Stimulated activated CD4-positive, alpha-beta T cell treated with anti-CD3 and anti-CD28 coated beads, TNF-alpha, amount 100 ng/mL, for 1 hour (primary cell): ENCODE results near the gene NBEA.

ENCODE experiments used
- DNase-seq, 3 donors: peaks; one replicate each; pipeline ENCODE4 v3.0.0-alpha.2; 2020; ENCODE audit warnings: low read depth in 3 of 3, low spot score in 1 of 3

The NBEA gene

GRCh38 chr13:35561540-35561939 is 619.5 kb downstream of the NBEA start:
- no peak for DNase-seq

DNA sequence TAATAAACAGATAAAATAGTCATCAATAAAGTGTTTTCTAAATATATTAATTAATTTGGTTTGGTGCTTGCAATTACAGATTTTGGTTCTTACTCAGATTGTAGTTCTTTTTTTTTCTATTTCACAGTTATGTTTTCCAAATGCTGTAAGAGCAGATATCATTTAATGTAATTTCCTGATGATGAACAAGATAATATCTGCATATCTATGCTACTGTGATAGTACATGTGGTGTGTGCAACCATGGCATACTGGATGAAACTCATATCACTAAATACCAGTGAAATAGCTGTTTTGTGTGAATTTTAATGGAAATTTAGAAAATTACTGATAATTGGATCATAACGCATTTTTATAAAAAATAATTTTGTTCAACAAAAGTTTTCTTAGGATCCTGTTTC is 623.2 kb downstream of the NBEA start:
- no peak for DNase-seq

DNA sequence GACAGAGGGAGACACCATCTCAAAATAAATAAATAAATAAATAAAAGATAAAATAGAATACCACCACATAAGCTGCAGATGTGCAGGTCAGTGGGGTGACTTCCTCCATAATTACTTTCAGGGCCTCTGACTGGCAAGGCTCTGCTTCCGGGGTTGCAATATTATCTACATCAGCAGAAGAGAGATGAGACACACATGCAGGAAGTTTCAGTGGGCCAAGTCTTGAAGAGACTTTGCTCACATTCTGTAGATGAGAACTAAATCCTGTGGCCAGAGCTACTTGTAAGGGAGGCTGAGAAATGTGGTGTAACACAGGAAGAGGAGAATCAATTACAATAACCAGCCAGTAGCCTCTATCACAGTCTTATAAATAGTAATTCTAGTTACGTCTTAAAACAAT is 624.3 kb downstream of the NBEA start:
- DNase-seq, result no peak

GRCh38 chr13:35567406-35567980 is 625.4 kb downstream of the NBEA start:
- DNase-seq, result no peak

DNA sequence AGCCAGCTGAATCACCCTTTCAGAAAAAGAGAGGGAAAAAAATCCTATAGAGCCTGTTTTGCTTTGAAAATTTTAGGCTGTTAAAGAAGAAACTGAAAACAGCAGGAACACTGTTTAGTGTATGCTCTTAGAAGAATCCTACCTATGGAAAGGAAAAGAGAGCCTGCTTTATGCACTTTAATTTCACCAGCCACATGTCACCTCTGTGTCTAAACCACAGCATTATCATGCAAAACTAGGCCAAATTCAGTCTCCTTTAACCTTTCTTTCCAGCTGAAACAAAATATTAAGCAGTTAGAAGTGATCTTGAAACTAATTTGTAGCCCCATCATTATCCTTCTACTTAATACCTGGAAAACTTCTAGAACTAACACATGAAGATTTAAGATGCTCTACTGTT is 631.6 kb downstream of the NBEA start:
- DNase-seq, result no peak

- no peak for DNase-seq
Measured at GRCh38 chr13:35592457-35592856, 650.4 kb downstream of the NBEA start.

GRCh38 chr13:35593651-35594050 is 651.6 kb downstream of the NBEA start:
- no peak for DNase-seq

- DNase-seq, result no peak
Measured at GRCh38 chr13:35594096-35594495, 652.0 kb downstream of the NBEA start.

DNA sequence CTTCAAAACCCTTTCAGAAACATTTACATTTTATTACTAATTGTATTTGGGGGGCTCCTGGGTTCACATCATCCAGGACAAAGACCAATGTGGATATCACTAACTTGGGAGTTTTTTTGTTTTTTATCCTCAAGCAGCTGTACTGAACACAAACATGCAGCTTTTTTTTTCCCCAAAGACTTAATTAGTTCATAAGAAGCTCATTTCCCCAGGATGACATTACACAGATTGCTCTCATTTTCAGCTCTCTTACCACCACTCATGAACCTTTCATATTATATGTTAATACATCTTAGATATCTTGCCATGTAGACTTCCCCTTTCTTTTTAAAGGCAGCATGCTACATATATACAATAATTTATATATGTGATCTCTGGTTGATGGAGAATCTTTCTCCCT is 653.1 kb downstream of the NBEA start:
- DNase-seq, result no peak

DNA sequence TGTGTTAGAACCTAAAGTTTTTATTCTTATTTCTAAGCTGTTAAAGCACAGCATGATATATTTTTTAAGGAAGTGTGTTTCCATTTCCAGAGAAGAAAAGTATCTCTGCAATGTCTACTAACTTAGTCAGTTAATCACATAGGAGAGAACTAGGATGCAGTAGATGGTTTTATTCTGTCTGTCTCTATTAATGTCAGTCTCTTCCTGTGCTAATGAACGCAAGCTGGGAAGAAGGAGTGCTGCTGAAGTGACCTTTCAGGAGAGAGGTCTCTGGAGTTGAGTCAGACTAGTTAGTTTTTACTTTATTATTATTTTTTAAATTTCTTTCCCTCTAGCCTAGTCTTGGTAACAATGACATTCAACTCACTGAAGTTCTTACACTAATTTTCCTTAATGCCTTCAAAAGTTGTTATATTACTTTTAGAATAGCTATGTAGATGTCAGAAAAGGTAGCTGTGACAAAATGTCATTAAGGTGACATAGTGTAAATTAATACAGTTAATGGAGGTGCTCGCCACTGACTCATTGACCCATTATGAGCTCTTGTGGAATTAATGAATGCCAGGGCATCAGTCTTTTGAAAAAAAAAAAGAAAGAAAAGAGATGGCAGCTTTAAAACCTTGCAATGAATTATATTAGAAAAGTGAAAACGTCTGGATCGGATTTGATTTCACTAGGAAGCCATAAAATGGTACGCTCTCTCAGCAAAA is 654.4 kb downstream of the NBEA start:
- no peak for DNase-seq

- no peak for DNase-seq
Measured at GRCh38 chr13:35597451-35597850, 655.4 kb downstream of the NBEA start.

GRCh38 chr13:35598233-35598632 is 656.2 kb downstream of the NBEA start:
- no peak for DNase-seq

DNA sequence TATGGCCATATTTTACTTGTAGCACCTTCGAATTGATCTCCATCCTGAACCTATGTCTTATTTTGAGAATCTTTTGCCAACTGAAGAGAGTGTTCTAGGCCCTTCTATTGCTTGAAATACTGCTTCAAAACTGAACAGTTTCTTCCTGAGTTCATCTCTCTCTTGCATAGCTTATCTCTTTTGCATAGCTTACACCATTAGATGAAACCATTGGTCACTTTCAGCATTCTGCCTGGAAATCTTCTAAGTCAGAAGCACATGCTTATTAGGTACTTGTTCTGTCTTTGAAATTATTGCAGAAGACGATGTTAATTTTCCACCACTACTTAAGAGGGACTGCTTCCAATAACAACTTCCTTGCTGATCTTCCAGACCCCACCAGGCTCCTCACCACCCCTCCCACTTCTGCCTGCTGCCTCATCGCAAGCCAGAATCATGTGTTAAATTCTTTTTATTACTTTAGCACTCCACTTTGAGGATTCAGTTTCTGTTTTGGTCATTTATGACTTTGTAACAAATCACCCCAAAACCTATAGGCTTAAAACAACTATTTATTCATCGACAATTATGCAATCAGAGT is 656.8 kb downstream of the NBEA start:
- no peak for DNase-seq

- DNase-seq, result no peak
Measured at GRCh38 chr13:35599384-35599783, 657.3 kb downstream of the NBEA start.

DNA sequence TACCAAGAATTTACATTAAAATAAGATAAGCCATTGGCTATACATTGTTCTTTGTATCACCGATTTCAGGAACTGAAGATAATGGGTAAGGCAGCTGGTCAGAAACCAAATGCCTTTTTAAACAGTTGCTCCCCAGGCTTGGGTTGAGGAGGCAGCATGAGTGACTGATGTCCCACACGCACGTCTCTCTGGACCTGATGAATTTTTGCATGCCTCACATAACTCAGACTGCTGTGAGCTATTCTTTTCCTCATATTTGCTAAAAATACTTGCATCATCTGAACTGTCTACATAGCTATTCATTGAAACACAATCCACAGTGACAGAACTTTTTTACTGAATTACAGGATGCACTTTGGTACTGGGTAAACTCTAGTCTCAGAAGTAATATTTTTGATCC is 658.1 kb downstream of the NBEA start:
- DNase-seq, result no peak

DNA sequence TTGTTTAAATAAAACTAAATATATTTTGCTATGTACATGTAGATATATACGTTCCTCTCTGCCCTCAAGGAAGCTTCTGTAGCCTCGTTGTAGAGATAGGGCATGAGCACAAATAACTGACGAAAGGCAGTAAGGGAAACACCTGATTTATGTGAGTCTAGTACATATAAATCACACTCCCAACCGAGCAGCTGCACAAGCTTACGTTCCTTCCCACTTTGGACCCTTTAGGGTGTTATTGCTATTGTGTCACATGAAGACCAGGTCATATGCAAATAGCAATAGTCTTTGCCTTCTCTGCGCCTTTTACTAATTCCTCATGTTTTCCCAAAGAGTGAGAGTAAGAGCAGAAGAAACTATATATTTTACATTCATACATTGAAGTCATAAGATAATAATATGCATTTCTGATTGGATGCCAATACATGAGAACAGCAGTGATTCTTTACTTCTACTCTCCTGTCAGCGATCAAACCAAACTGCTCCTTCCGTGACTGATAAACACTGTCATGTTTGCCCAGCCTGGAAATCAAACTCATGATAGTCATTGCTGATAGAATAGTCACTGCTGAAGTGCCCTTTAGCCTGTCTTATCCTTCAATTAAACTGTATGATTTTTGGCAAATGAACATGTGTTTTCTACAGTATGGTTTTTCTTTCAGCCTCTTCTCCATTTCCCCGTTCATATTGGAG is 661.7 kb downstream of the NBEA start:
- DNase-seq, result no peak

- no peak for DNase-seq
Measured at GRCh38 chr13:35614666-35615065, 672.6 kb downstream of the NBEA start.

DNA sequence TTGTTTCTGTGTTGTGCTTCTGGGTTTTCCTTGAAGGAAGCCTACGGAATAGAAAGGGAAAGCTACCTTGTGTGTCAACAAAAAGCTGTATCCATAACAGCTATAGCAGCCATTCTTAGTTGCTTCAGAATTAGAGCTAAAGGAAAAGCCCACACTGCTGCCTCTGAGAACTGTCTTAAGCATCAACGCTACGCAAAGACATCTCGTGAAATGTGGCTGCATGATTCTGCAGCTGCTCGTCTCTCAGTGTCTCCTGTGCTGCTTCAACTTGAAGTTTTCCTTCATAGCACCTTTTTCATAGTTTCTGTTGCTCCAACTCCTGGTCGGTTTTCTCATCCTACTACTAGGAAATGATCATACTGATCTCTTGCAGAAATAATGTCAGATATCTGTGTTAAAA is 675.4 kb downstream of the NBEA start:
- no peak for DNase-seq

GRCh38 chr13:35618565-35619083 is 676.6 kb downstream of the NBEA start:
- no peak for DNase-seq

DNA sequence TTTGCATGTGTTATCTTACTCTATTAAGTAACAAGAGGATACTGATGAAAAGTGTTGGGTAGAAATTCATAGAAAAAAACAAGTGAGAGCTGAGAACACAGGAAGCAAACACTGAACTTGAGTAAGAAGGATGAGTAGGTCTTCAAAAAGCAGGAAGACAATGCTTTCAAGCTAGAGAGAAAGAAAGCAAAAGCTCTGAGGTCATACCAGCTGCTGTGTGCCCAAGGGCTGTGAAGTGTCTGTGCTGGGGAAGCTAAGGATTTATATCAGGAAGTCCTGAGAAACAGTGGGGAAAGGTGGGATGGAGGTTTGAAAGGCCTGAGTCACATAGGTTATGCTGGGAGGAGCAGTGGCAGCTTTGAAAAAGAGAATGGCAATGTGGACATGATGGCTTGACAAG is 679.9 kb downstream of the NBEA start:
- DNase-seq, result no peak

DNA sequence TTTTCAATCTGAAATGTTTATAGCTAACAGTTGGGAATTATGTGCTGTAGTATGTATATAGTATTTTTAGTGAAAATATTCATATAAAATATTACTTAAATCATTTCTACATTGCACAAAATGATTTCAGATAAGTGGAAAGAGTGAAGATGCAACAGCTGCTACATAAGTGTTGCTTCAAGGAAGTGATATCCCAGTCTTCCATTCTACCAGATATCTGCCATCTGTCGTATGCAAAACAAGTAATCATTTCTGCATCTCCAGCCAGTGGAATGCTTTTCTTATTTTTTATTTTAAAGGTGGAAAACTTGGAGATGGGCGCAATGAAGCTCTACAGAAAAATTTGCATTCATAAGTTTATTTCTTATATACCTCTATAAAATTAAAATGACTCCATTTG is 687.0 kb downstream of the NBEA start:
- DNase-seq, result no peak
